ENCODE data around the gene FRMD4B.

The FRMD4B gene

DNA sequence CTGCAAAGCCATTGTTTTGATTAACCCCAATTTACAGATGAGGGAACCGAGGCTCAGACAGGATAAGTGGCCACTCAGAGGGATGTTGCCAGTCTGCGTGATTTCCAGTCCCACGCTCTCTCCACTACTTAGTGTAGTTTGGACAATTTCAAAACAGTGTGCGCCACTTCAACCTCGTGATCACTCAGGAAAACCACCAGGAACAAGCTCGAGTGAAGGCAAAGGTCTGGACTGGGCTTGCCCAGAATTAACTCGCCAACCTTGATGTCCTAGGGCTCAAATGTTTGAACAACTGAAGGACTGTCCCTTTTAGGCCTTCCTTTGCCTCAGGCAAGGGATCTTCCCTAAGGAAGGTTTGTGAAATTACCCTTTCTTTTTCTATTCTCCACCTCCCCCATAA lies 139.3 kb downstream of the FRMD4B start:
- TF ChIP-seq, protein P1, sequence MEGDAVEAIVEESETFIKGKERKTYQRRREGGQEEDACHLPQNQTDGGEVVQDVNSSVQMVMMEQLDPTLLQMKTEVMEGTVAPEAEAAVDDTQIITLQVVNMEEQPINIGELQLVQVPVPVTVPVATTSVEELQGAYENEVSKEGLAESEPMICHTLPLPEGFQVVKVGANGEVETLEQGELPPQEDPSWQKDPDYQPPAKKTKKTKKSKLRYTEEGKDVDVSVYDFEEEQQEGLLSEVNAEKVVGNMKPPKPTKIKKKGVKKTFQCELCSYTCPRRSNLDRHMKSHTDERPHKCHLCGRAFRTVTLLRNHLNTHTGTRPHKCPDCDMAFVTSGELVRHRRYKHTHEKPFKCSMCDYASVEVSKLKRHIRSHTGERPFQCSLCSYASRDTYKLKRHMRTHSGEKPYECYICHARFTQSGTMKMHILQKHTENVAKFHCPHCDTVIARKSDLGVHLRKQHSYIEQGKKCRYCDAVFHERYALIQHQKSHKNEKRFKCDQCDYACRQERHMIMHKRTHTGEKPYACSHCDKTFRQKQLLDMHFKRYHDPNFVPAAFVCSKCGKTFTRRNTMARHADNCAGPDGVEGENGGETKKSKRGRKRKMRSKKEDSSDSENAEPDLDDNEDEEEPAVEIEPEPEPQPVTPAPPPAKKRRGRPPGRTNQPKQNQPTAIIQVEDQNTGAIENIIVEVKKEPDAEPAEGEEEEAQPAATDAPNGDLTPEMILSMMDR (IDR thresholded peaks at IDR 0.05; ENCODE audit: control insufficient read depth, extremely low read depth, insufficient read depth), result no peak
- H3K4me3 ChIP-seq (ENCODE audit: low read depth, low read length), result no peak overlapping the region

DNA sequence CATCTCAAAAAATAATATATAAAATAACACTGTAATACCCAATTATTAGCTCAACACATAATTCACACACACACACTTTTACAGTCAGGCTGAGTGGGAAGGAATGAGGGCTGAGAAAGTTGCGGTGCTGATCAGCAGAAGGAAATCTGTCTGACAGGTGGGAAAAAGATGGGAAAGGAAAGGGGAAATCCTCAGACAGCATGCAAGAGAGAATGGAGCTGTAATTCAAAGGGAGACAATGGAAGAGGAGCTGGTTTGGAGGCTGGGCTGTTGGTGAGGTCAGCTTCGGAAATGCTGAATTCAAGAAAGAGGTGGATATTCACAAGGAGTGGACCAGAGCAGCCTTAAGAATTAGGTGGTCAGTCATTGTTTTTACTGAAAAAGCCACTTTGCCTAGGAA lies 141.8 kb downstream of the FRMD4B start:
- H3K4me3 ChIP-seq (ENCODE audit: low read depth, low read length), result no peak overlapping the region
- TF ChIP-seq, protein P1 (IDR thresholded peaks at IDR 0.05; ENCODE audit: control insufficient read depth, extremely low read depth, insufficient read depth), result no peak
- DNase-seq (ENCODE audit: low read depth), result no peak

More for the DNA sequence above, 139.3 kb downstream of the FRMD4B start:
- DNase-seq (ENCODE audit: low read depth), result no peak

DNA sequence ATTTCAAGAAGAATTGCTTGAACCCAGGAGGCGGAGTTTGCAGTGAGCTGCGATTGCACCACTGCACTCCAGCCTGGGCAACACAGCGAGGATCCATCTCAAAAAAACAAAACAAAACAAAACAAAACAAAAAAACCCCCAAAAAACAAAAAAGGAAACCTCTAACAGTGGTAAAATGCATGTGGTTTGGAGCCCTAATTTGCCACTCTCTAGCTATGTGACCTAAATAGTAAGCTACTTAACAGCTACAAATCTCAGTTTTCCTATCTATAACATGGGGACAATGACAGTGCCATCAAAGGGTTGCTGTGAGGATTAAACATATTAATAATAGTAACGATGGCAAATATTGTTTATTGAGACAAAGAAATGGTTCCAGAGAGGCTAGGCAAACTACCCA lies 144.1 kb downstream of the FRMD4B start:
- TF ChIP-seq, protein P1 (IDR thresholded peaks at IDR 0.05; ENCODE audit: control insufficient read depth, extremely low read depth, insufficient read depth), result no peak
- H3K4me3 ChIP-seq (ENCODE audit: low read depth, low read length), result no peak overlapping the region
- no peak for DNase-seq (ENCODE audit: low read depth)

DNA sequence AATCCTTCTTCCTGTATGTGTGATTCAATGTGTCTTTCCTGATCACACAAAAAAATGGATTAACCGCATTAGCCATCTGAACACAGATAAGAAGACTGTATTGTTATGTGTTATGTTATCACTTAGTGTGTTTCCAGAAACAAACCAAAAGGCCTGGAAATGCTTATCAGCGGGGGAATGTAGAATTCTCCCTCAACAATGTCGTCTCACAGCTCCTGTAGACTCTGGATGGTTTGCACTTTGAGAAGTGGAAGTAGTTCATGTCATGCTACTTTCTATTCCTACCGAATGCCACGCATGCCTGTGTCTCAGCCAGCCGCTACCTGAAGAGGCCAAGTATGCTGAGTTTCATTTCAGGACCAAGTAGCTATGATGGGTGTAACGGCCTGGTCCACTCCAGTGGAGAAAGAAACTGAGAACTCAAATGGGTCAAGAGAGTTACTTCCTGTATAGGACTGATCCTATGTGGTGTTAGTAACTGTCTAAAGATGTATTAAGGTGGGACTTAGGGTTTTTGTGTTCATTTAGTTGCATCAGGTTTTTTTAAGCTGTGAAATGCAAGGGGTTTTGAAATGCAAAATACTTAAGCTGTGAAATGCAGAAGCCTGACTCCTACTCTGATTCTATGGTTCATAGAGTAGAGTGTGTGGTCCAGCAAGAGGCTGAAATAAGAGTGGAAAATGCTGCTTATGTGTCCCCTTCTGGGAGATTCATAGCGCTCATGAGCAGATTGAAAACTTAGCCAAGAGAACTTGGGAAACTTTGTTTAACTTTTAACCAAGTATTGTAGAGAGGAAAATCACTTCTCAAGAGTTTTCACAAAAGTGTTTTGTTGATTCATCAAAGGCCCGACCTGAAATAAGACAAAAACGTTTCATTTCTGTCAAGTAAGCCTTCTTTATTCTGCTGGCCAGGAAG lies 145.0 kb downstream of the FRMD4B start:
- H3K4me3 ChIP-seq (ENCODE audit: low read depth, low read length), result no peak overlapping the region
- DNase-seq (ENCODE audit: low read depth), result no peak
- TF ChIP-seq, protein P1 (IDR thresholded peaks at IDR 0.05; ENCODE audit: control insufficient read depth, extremely low read depth, insufficient read depth), result no peak

DNA sequence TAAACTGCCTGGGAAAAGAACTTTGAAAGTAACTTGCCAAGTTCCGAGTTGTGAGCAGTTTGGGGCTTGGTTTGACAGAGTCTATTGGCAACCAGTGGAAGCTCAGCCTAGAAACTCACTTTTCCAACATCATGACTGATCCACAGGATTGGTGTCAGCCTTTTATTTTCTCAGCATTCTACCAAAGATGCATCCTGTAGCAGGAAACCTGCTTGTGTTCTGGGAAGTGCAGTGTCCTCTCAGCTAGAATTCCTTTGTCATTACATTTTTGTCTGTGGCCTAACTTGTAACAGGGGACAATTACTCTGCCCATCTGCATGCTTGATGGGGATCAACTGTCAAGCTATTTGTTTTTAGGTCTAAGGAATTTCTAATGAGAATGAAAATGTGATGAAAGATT lies 146.8 kb downstream of the FRMD4B start:
- TF ChIP-seq, protein P1 (IDR thresholded peaks at IDR 0.05; ENCODE audit: control insufficient read depth, extremely low read depth, insufficient read depth), result no peak
- DNase-seq (ENCODE audit: low read depth), result no peak
- no peak overlapping the region for H3K4me3 ChIP-seq (ENCODE audit: low read depth, low read length)

DNA sequence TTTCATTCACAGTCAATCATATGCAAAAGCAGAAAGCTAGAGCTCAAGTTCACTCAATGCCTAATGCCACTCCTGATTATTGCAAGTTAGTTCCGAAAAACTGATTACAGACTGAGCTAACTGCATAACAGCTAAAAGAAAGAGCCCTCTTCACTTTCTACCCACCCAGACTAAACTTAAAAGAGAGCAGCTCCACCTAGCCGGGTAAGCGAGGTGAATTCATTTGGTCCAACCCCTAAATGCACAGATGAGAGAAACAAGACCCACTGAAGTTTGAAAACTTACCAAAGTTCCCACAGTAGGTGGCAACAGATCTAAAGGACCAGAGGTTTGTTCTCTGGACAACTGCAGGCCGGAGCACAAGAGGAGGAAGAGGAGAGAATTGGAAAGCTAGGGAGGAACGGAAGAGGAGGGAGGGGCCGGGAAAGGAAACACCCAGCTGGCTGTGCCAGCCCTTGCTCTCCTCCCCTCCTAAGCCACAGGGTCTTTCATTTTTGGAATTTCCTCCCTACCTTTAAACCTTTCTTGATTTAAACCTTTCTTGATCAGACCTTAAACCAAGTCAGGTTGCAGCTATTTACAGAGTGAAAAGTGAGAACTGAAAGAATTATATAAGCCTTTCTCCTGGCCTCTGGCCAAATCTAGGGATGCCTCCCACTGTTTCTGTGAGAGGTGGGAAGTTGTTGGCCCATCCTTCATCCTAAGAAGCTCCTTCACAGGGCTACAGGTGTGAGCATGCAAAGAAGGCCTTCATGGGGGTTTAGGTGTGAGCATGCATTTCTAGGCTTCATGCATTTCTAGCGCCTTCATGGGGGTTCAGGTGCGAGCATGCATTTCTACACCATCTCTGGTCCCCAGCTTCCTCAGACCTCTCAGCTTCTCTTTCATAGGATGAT lies 148.8 kb downstream of the FRMD4B start:
- TF ChIP-seq, protein P1 (IDR thresholded peaks at IDR 0.05; ENCODE audit: control insufficient read depth, extremely low read depth, insufficient read depth), result no peak
- no peak for DNase-seq (ENCODE audit: low read depth)
- no peak overlapping the region for H3K4me3 ChIP-seq (ENCODE audit: low read depth, low read length)
